AG09309 (cell line): Measurements from ENCODE around the gene AK8.

Experiments used
- DNase-seq: peaks from one replicate; pipeline ENCODE4 v3.0.0-alpha.2; 2010; ENCODE audit warnings: low read depth
- H3K4me3 ChIP-seq: 2 replicates; pipeline ENCODE4 v1.5.1; 2011; ENCODE audit warnings: mild to moderate bottlenecking, low read depth, low read length, moderate library complexity; ENCODE audit not compliant: control insufficient read depth
- CTCF ChIP-seq: IDR thresholded peaks from 2 replicates; pipeline ENCODE4 v1.5.1; 2011; ENCODE audit warnings: mild to moderate bottlenecking, low read depth, low read length, inconsistent platforms; ENCODE audit not compliant: insufficient read depth, control insufficient read depth; ENCODE audit errors: missing control alignments

AK8 gene

DNA sequence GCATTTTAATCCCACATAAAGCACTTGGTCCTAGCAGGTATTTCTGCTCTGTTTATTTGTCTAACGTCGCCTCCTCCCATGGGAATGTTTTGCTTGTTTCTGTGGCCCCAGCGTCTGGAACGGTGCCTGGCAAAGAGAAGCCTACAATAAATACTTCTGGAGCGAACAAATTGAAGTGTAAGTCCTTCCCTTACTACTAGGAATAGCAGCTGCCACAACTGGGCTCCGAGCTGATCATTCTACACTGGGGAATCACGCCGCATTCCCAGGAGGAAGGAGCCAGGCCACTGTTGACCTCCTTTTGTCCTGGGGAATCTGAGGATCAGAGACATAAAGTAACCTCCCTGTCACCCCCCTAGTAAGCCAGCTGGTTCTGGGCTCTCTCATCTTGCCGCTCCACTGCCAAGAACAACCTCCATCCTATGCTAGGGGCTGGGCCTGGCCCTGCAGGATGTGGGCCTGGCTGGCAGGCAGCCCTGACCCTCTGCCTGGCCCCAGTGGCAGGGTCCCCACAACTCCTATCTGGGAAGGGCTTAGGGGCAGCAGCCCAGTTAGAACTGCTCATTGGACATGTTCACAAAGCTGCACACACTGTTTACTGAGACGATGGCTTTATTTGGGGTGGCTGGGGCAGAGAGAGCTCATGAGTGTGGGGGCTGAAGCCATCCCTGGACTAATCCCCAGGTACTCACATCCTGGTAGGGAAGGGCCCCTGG, 125.0 kb downstream of the AK8 start:
- TF ChIP-seq CTCF, result no peak
- H3K4me3 ChIP-seq, result no peak overlapping the region
- DNase-seq, result no peak

DNA sequence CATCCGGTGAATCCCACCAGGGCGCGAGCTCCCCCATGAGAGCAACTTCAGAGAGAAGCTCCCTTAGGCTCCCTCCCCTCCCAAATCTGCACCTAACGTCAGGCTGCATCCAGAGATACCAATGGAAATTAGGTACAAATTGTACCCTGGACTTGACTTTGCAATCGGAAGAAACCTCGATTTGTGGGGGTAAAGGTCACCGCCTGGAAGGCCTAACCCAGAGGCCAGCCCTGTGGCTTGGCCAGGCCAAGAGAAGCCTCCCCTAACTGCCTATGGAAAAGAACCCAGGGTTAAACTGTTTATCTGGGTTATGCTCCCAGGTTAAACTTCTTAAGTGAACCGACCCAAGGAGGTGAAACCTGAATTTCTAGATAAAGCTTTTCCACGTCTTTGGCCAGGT, 127.4 kb downstream of the AK8 start:
- TF ChIP-seq CTCF, result no peak

GRCh38 chr9:132749306-132749705, 128.8 kb downstream of the AK8 start:
- H3K4me3 ChIP-seq, result no peak overlapping the region
- no peak for DNase-seq
- no peak for TF ChIP-seq CTCF

More for the DNA sequence above, 127.4 kb downstream of the AK8 start:
- H3K4me3 ChIP-seq, result no peak overlapping the region
- no peak for DNase-seq

- no peak for TF ChIP-seq CTCF
- no peak overlapping the region for H3K4me3 ChIP-seq
- DNase-seq, result no peak
Observed at GRCh38 chr9:132748450-132748849, 129.6 kb downstream of the AK8 start.

DNA sequence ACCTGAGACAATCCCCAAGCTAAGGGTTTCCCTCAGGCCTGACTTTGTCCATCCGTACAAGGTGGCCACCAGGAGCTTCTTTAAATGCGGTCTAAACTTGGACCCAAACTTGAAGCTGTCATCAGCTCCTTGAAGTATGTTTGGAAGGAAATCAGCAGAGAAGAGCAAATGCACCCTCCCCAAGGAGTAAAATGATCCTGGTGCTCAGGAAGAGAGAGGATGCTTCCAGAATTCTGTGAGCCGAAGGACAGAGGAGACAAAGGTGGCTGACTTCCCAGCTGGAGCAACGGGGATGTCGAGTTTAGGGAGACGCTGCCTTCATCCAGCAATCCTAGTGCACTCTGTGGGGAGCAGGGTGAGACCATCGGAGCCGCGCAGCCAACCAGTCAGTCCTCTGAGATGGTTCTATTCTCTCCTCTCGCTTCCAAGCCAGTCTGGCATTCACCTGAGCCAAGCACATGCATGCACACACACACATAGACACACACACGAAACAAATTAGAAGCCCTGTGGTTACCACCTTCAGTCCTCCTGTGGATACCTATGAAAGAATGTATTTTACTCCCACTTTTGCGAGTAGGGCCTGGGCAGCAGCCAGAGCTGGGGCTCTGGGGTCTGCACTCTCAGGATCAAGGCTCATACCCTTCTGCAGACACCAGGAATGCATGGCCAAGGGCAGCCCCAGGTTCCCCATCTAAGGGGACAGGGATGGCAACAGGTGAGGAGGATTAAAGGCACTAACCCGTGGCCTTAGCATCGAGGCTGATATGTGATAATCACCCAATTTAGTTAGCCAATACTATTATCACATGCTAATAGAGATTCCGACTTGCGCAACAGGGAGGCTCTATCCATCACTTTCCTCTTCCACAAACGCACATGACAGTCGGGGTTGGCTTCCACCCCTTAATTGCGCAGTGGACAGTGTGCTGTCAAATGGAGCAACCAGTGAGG, 132.1 kb downstream of the AK8 start:
- no peak overlapping the region for H3K4me3 ChIP-seq
- TF ChIP-seq CTCF, result no peak
- DNase-seq, result no peak

DNA sequence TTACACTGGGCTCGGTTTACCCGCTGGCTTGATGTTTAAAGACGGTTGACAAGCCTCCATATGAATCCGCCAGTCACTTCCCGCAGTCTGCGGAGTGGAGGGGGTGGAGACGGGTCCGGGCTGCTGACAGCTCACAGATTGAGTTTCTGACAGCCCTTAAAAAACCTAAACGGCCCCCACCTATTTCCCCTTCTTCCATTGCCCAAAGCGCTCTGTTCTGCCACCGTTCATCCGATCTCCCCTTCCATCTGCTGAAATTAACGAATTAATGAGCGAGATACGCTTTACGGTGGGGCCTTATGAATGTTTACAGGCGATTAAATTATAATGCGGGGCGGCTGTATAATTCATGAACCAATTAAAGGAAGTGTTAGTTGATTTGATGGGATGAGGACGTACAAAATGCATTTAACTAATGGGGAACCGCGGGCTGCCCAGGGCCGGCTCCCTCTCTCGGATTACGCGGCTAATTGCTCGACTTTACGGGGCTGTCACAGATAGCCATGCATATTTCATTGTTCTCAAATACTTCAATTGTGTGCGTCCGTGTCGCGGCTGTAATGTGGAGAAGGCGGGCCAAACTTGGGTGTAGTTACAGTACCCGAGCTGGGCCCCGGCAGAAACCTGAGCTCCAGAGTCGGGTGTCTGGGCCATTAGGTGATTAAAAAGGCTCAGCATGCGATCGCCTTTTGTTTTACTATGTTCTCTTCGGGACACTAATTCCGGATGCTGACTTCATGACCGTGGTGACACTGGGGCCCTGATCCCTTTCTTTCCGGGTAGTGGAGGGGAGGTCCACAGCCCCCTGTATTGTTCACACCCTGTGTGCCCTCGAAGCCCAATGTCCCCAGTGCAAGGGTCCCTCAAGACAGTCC, 133.0 kb downstream of the AK8 start:
- no peak overlapping the region for H3K4me3 ChIP-seq
- DNase-seq, result no peak
- TF ChIP-seq CTCF, result no peak
